Activated B cell treated with CpG ODN at 0.5 μM for 24 hours (primary cell): Measurements from ENCODE around the gene CYSRT1. TPM values are rescaled to one million over a fixed set of nuclear protein-coding genes. Genes with fewer than 3 reads are reported as not detected.

Experiments used
- ATAC-seq: fragments of 200-7000 bp; cut with Tn5 transposase; one replicate; pipeline ENCODE4 v1.10.0; 2021; ENCODE audit warnings: low read depth, mild to moderate bottlenecking, moderate library complexity
- CTCF ChIA-PET: fragments of 350-600 bp; sonication (Branson Sonifier 250); formaldehyde crosslinking; loops from one replicate; lab custom pipeline; 2021; ENCODE audit warnings: antibody characterized with exemption; lab: Charles Lee
- POLR2A ChIA-PET: fragments of 350-600 bp; sonication (Branson Sonifier 250); formaldehyde crosslinking; loops from one replicate; lab custom pipeline; 2021; ENCODE audit warnings: antibody characterized with exemption; lab: Charles Lee
- DNase-seq: peaks from one replicate; pipeline ENCODE4 v3.0.0; 2022
- H3K27ac Mint-ChIP-seq: one replicate; pipeline ENCODE4 v1.8.0; 2020; ENCODE audit warnings: mixed read lengths
- H3K27me3 Mint-ChIP-seq: one replicate; pipeline ENCODE4 v1.8.0; 2021; ENCODE audit warnings: mixed read lengths
- H3K36me3 Mint-ChIP-seq: one replicate; pipeline ENCODE4 v1.8.0; 2021; ENCODE audit warnings: low read depth, mixed read lengths
- H3K4me1 Mint-ChIP-seq: one replicate; pipeline ENCODE4 v1.8.0; 2021; ENCODE audit warnings: mixed read lengths
- H3K4me3 Mint-ChIP-seq: one replicate; pipeline ENCODE4 v1.8.0; 2020; ENCODE audit warnings: mild to moderate bottlenecking, mixed read lengths
- H3K9me3 Mint-ChIP-seq: one replicate; pipeline ENCODE4 v1.8.0; 2020; ENCODE audit warnings: mixed read lengths
- intact Hi-C: fragments of 100-400 bp; cut with micrococcal nuclease; formaldehyde crosslinking; loops from one replicate; pipeline ENCODE4 v1.15.1; 2024
- total RNA-seq: library from RNA; stranded (reverse); gene quantifications from 2 replicates; pipeline ENCODE4 v1.2.3, GENCODE V29; 2022
- TF ChIP-seq, protein P1 (sequence below): fragments of 200-600 bp; IDR thresholded peaks from one replicate; pipeline ENCODE4 v1.8.0; 2022; ENCODE audit warnings: antibody characterized with exemption, mild to moderate bottlenecking

CYSRT1 gene
- total RNA-seq, 1 donor from 2014 or later = 0.53 TPM

- ATAC-seq (no peak), DNase-seq (no peak)
- ChIA-PET POLR2A (interaction anchor here (0.6 to 3.2 kb wide), 8 partner anchors 9 to 136 kb away, joined by 3 to 20 read pairs (median 6); partner anchors contain the start of genes TOR4A and TUBB4B), CTCF (interaction anchor here (1.0 kb wide), 1 partner anchor 32 kb away, joined by 3 read pairs; no protein-coding TSS in a partner anchor)
- Mint-ChIP-seq H3K27ac (peak overlapping the region; percentile 44), H3K4me1 (peaks cover 36% of the 10 kb centered on the region), H3K36me3 (peaks cover 47% of the 10 kb centered on the region), H3K4me3 (peak overlapping the region; percentile 33), H3K9me3 (no peaks in the 10 kb centered on the region), H3K27me3 (no peaks in the 10 kb centered on the region)
- intact Hi-C loops = loop anchor here (1.0 to 2.0 kb wide), 2 partner anchors 13 to 28 kb away; partner anchors contain the start of genes NELFB and TUBB4B
- TF ChIP-seq, protein P1, sequence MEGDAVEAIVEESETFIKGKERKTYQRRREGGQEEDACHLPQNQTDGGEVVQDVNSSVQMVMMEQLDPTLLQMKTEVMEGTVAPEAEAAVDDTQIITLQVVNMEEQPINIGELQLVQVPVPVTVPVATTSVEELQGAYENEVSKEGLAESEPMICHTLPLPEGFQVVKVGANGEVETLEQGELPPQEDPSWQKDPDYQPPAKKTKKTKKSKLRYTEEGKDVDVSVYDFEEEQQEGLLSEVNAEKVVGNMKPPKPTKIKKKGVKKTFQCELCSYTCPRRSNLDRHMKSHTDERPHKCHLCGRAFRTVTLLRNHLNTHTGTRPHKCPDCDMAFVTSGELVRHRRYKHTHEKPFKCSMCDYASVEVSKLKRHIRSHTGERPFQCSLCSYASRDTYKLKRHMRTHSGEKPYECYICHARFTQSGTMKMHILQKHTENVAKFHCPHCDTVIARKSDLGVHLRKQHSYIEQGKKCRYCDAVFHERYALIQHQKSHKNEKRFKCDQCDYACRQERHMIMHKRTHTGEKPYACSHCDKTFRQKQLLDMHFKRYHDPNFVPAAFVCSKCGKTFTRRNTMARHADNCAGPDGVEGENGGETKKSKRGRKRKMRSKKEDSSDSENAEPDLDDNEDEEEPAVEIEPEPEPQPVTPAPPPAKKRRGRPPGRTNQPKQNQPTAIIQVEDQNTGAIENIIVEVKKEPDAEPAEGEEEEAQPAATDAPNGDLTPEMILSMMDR = no peak
Observed at GRCh38 chr9:137268538-137269201, 43.7 kb downstream of the CYSRT1 start.

- ATAC-seq (peak; percentile 9), DNase-seq (no peak)
- Mint-ChIP-seq H3K27ac (peak overlapping the region; percentile 44), H3K4me3 (peak overlapping the region; percentile 33), H3K36me3 (peaks cover 41% of the 10 kb centered on the region), H3K27me3 (no peaks in the 10 kb centered on the region), H3K9me3 (no peaks in the 10 kb centered on the region), H3K4me1 (peaks cover 39% of the 10 kb centered on the region)
- TF ChIP-seq, protein P1 = no peak
- CTCF ChIA-PET = interaction anchor here (1.0 kb wide), 1 partner anchor 33 kb away, joined by 3 read pairs; no protein-coding TSS in a partner anchor
- intact Hi-C loops = loop anchor here (2.0 kb wide), 1 partner anchor 29 kb away; the partner anchor contains the start of gene TUBB4B
- POLR2A ChIA-PET = interaction anchor here (0.7 to 3.2 kb wide), 6 partner anchors 8 to 183 kb away, joined by 3 to 20 read pairs (median 4); partner anchors contain the start of genes MAN1B1, TOR4A and TUBB4B
Observed at GRCh38 chr9:137269231-137269772, 44.3 kb downstream of the CYSRT1 start.

- ChIA-PET POLR2A (interaction anchor here (0.6 kb wide), 1 partner anchor 723 kb away, joined by 3 read pairs; no protein-coding TSS in a partner anchor), CTCF (no interaction called here)
- TF ChIP-seq, protein P1 = no peak
- Mint-ChIP-seq H3K27ac (no peak overlapping the region), H3K4me3 (no peak overlapping the region), H3K36me3 (peaks cover 34% of the 10 kb centered on the region), H3K9me3 (no peaks in the 10 kb centered on the region), H3K27me3 (no peaks in the 10 kb centered on the region), H3K4me1 (peaks cover 57% of the 10 kb centered on the region)
- intact Hi-C loops = no loop called here
- ATAC-seq (no peak), DNase-seq (no peak)
Observed at GRCh38 chr9:137270929-137271695, 46.1 kb downstream of the CYSRT1 start.

GRCh38 chr9:137271696-137272076 is 46.7 kb downstream of the CYSRT1 start:
- ATAC-seq (no peak), DNase-seq (no peak)
- peaks cover 34% of the 10 kb centered on the region for H3K36me3 Mint-ChIP-seq
- H3K27ac Mint-ChIP-seq = no peak overlapping the region
- H3K27me3 Mint-ChIP-seq = no peaks in the 10 kb centered on the region
- H3K4me3 Mint-ChIP-seq = no peak overlapping the region
- H3K4me1 Mint-ChIP-seq = peaks cover 59% of the 10 kb centered on the region
- TF ChIP-seq, protein P1 = no peak
- intact Hi-C loops = no loop called here
- POLR2A ChIA-PET = interaction anchor here (0.6 kb wide), 1 partner anchor 724 kb away, joined by 3 read pairs; no protein-coding TSS in a partner anchor
- CTCF ChIA-PET = no interaction called here
- no peaks in the 10 kb centered on the region for H3K9me3 Mint-ChIP-seq
